Fibroblast of the conjunctiva (primary cell): ENCODE results near the gene PGD.
A peak's percentile ranks its signal among the peaks of the same experiment; 100 is the strongest.
"Not testable (repeated sequence)": the region's sequence is repeated elsewhere in the genome, so short reads cannot be mapped to it uniquely, and the experiment has no call there.

Source experiments
- DNase-seq: peaks from one replicate; pipeline ENCODE4 v3.0.0-alpha.2; 2010; ENCODE audit warnings: low read depth

The PGD gene

DNA sequence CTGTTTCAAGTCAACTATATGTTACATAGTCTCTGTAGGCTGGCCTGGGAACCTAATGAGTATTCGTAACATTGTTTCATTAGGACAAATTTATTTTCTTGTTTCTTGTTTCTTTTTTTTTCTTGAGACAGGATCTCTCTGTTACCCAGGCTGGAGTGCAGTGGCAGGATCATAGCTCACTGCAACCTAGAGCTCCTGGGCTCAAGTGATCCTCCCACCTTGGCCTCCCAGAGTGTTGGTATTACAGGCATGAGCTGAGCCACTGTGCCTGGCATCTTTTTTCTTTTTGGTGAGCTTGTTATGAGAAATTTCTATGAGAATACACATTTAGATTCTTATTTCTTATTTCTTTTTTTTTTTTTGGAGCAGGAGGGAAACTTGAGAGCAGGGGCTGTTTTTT lies 38.2 kb downstream of the PGD start:
- DNase-seq: no peak

- no peak for DNase-seq
Observed at GRCh38 chr1:10438677-10439163, 39.9 kb downstream of the PGD start.

- DNase-seq: no peak
Observed at GRCh38 chr1:10440305-10440704, 41.4 kb downstream of the PGD start.

GRCh38 chr1:10440794-10441193 lies 41.9 kb downstream of the PGD start:
- DNase-seq: no peak

GRCh38 chr1:10444248-10444647 lies 45.4 kb downstream of the PGD start:
- DNase-seq: no peak

GRCh38 chr1:10444795-10445397 lies 46.0 kb downstream of the PGD start:
- DNase-seq: no peak

- no peak for DNase-seq
Observed at GRCh38 chr1:10446790-10447422, 48.0 kb downstream of the PGD start.

DNA sequence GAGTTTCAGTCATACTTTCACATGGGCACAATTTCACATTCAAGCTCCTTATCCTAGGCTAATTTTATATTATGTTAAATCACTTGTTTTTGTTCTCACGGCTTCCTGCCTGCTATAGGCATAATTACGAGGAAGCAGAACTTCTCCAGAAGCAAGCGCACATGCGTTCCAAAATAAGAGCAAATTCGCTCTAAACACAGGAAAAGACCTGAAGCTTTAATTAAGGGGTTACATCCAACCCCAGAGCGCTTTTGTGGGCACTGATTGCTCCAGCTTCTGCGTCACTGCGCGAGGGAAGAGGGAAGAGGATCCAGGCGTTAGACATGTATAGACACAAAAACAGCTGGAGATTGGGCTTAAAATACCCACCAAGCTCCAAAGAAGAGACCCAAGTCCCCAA lies 50.9 kb downstream of the PGD start, which contains the start of gene CORT:
Gene CORT (plus strand): TSS at position 281 of the 400 bp plus-strand sequence. CDS start 193 bp downstream, outside the sequence.
- DNase-seq: no peak

DNA sequence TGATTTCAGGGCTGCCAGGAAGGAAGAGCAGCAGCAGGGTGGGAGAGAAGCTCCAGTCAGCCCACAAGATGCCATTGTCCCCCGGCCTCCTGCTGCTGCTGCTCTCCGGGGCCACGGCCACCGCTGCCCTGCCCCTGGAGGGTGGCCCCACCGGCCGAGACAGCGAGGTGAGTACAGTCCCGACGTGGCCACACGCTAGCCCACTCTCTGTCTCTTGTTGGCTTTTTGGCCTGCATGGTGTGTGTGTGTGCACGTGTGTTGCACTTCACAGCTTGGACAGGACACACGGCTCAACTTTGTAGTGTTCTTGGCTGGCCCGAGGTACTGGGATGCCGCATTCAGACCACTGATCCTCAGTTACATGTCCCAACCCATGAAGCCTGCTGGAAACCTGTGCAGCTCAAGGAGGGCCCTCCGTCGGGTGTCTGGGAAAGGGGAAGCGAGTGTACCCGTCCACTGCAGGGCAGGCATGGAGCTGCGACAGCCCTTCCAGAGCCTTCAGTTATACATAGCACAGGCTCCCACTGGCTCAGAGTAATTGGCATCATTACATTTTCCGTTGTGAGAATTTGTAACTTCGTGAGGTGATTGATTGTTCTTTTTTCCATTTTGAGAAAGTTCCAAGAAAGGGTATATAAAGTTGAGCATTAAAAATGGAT lies 51.4 kb downstream of the PGD start:
- no peak for DNase-seq

- no peak for DNase-seq
Observed at GRCh38 chr1:10450836-10451235, 52.0 kb downstream of the PGD start.

- DNase-seq: no peak
Observed at GRCh38 chr1:10451287-10451686, 52.4 kb downstream of the PGD start.

DNA sequence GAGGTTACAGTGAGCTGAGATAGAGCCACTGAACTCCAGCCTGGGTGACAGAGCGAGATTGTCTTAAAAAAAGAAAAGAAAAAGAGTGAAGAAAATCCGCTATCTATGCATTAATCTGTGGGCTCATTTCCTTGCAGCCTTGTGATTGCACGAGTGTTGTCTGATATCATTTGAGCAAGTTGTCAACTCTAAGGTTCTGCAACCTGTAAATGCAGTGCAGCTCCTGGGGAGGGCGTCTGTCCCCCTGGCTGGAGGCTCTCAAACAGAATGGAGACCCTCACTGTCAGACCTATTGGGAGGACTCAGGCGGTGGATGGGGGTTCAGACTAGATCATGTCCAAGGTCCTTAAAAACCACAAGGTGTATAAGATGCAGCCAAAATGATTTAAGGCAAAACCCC lies 57.2 kb downstream of the PGD start:
- no peak for DNase-seq

DNA sequence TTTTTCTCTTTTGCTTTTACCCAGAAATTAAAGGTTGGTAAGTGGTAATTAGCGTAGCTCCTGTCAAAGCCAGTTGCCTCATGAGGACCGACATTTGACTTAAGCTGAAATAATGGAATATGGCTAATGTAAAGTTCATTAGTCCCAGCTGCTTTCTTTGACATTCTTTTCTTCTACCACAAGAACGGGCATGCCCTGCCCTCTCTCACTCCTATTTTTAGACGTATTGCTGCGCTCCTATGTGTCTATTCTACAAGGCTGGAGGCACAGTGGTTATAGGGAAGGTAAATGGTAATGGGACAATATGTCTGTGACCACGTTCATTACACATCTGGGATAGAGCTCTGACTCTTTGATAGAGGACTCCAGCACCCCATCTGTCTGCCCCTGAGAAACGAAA lies 57.8 kb downstream of the PGD start:
- no peak for DNase-seq

GRCh38 chr1:10457462-10457861 lies 58.6 kb downstream of the PGD start:
- not testable (repeated sequence) for DNase-seq

GRCh38 chr1:10457875-10458274 lies 59.0 kb downstream of the PGD start:
- no peak for DNase-seq

DNA sequence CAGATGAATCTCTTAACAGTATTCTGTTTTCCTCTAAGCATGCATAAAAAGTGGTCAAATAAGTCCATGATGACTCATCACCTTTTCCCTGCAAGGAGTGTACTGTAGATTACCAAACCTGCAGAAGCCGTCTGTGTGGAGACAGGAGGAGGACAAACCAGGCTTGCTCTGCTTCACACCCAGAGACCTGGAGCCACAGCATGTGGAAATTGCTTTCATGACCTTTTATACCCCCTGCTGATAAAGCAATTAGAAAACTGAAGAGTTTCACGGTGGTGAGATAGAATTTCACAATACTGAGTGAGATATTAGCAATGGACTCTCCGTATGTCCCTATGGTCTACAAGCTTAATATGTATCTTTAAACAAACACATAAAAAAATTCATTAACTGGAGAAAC lies 60.3 kb downstream of the PGD start:
- DNase-seq: peak; percentile 48

- DNase-seq: no peak
Observed at GRCh38 chr1:10467078-10467477, 68.2 kb downstream of the PGD start.

- no peak for DNase-seq
Observed at GRCh38 chr1:10470043-10470442, 71.2 kb downstream of the PGD start.
